Stimulated activated CD8-positive, alpha-beta memory T cell treated with anti-CD3 and anti-CD28 coated beads, Interleukin-15, amount 100 ng/mL, for 48 hours (primary cell): ENCODE data around the gene CCL27.

ENCODE experiments used
- DNase-seq, 2 donors: peaks; one replicate each; pipeline ENCODE4 v3.0.0-alpha.2; 2020; ENCODE audit warnings: low read depth in 2 of 2

The CCL27 gene

DNA sequence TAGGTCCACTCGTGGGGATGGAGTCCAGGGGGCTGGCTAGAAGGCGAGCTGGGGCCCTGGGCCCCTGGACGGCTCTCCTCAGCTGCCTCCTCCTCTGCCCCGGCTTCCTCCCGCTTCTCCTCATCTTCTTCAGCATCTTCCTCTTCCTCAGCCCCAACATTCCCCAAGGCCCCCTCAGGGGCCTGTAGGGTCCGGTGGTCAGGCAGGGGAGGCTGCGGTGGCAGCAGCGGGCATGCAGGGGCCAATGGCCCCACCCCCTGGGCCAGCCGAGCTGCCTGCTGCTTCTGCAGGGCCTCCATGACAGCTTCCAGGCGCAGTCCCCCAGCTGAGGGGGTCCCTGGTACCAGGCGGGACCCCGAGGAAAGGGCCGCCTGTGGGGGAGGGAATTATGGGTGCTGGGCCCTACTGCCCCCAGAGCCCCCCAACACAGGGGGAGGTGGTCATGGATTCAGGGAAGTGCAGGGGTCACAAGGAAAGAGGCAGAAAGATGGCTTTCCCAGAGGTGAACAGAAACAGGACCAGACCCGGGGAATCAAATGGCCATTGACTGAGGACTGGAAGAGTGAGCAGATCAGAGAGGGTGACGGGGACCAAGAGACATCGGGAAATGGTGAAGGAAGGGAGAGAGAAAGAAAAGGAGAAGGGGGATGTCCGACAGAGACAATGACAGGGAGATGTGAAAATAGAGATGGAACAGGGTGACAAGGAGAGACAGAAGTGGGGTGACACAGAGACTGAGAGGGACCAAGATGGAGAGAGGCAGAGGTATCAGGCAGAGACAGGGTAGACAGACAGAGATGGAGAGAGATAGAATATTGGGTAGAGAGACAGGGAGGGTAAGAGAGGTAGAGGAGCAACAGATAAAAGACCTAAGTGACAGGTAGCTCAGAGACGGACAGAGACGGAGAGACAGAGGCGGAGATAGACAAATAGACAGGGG is 34.5 kb downstream of the CCL27 start:
- no peak for DNase-seq

DNA sequence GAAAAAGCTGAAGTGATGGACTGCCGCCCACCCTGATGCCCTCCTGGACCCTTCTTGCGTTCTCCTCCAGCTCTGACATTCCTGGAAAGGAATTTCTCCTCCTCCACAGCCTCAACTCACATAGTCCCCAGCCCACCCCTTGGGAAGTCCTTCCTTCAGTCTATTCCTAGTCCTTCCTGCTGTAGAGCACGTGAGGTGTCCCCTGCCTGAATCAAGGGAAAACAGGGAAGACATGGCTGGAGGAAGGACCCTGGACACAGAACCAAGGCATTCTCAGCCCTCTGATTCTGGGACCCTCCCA is 37.3 kb downstream of the CCL27 start:
- DNase-seq: no peak

DNA sequence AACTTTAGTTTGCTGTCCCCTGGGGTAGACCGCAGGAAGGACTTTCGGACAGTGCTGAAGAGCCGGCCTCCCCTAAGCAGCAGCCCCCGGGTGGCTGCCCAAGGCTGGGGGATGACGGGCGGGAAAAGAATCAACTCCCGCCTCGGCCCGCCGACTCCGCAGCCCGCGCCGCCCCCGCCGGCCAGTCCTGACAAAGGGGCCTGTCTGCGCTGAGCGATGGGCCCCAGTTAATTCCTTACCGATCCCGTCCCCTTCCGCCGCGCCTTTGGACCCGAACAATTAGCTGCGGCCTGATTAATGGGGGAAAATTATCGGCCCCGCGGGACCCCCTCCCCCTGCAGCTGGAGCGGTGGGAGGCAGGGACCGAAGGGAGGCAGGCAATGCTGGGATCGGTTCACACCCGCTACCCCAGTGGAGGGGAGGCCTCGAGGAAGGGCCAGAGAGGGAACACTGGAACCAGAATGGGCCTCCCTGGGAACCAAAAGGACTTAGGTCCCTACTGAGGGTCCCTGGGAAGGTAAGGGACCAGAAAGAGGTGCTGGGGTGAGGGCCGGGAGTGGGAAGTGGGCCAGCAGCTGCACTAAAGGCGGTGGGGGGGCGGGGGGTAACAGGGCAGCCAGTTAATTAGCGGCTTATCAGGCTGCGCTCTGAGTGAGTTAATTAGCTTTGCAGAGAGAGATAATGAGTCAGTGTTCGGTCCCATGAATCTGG is 37.8 kb downstream of the CCL27 start:
- DNase-seq: no peak

DNA sequence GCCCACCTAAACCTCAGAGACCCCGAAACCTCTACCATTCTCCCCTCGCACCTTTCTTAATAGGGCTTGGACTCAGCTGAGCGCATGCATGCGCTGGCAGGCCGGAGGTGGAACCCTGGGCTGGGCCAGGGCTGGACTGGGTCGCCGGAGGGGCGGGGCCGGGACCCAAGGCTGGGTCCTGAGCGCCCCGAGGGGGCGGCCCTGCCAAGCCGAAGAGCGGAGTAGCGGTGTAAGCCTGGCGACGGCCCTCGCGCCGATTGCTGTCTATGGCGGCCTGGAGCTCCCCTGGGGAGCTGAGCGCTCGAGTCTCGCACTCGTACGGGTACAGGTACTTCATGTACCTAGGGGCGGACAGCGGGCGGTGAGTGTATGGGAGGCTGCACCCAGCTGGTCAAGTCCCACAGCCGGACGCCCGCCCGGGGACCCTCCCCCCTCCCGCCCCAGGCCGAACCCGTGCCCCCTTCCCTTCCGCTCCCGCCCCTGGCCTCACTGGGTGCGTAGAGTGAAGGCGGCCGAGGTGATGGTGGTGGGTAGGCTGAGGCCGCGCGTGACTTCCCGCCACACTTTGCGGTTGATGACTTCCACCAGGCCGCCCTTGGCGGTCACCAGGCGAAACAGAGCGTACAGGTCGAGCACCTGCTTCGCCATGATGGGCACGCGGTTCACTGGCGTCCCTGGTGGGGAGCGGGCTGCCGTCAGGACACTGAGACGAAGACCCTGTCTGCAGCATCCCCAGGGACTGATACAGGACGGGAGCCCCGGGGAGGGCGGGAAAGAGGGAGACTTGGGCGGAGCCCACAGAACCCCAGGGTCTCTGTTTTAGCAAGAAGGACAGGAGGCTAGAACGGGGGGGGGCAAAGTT is 38.9 kb downstream of the CCL27 start:
- DNase-seq: no peak

- DNase-seq: peak; percentile 82 to 85
Observed at GRCh38 chr9:34620061-34620994, 42.1 kb downstream of the CCL27 start, which contains the start of gene DCTN3. Gene DCTN3 (minus strand): TSS chr9:34620495. CDS start chr9:34620464, 31 bp downstream.

DNA sequence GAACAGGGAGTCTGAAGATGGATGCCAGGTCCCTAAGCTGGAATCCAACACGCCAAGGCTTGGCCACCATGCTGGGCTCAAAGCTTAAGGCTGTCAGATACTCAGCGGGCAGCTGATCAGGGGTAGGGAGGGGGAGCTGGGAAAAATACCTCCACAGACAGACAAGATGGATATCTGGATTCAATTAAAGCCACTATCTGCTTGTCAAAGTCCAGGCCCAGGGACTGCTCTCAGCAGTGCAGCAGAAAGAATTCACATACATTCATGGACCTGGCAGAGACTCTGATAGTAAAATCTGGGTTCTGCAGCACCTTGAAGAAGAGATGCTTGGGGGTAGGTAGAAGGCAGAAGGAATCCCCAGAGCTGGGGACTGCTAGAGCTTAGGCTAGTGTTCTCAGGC is 47.3 kb downstream of the CCL27 start:
- DNase-seq: no peak

DNA sequence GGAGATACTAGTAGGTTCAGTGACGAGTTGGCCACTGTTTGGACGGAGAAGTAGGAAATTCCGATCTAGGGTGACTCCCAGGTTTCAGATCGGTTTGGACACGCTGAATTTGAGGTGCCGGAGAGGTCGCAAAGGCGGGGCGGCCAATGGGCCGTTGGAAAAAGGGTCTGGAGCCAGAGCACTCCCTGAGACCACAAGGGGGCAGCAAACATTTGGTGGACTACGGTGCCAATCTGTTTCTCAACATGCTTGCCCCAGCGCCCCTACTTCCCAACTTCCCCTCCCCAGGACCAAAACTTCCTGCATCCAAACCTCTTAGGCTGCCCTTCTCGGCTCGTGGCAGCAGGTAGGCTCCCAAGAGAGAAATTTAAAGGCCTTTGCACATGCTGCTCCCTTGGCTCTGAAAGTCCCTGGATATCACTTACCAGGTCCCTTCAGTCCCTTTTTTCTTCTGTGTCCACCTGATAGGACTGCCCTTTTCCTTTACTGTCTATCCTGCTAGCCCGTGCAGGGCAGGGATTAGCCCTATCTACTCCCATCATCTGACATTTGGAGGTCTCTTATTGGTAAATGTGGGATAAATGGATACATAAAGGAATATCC is 49.6 kb downstream of the CCL27 start:
- peak; percentile 38 to 52 for DNase-seq
